Peyer's patch (tissue), 4 donors: Measurements from ENCODE around the gene HLTF. TPM values are rescaled to one million over a fixed set of nuclear protein-coding genes. Genes with fewer than 3 reads are reported as not detected.
"Not testable (repeated sequence)": the region's sequence is repeated elsewhere in the genome, so short reads cannot be mapped to it uniquely, and the experiment has no call there.

ENCODE experiments used
- DNase-seq, 3 donors: peaks; one replicate each; pipeline ENCODE4 v3.0.0-alpha.2; 2017 to 2019
- H3K27ac ChIP-seq, 4 donors: fragments of 200-600 bp; sonication (generic); one replicate each; pipeline ENCODE4 v1.5.1; 2016 to 2019
- H3K27me3 ChIP-seq, 2 donors: fragments of 200-600 bp; sonication (generic); one replicate each; pipeline ENCODE4 v1.5.1; 2019
- H3K36me3 ChIP-seq, 3 donors: fragments of 200-600 bp; sonication (generic); one replicate each; pipeline ENCODE4 v1.5.1; 2016 to 2019
- H3K4me1 ChIP-seq, 4 donors: fragments of 200-600 bp; sonication (generic); one replicate each; pipeline ENCODE4 v1.5.1; 2016 to 2019
- H3K4me3 ChIP-seq, 4 donors: fragments of 200-600 bp; sonication (generic); 1 replicate in 3 of 4; 2 replicates in 1 of 4; pipeline ENCODE4 v1.5.1; 2016 to 2019; ENCODE audit warnings: mild to moderate bottlenecking in 1 of 4
- H3K9me3 ChIP-seq, 4 donors: fragments of 200-600 bp; sonication (generic); one replicate each; pipeline ENCODE4 v1.5.1; 2016 to 2019; ENCODE audit warnings: mild to moderate bottlenecking in 1 of 4
- CTCF ChIP-seq, 6 experiments: fragments of 450-650 bp in 4 of 6; fragments of 200-600 bp in 2 of 6; sonication (generic) in 1 of 6; IDR thresholded peaks; one replicate each; pipeline ENCODE4 v1.5.1; 2017 to 2019; ENCODE audit warnings: antibody characterized with exemption in 6 of 6, mild to moderate bottlenecking in 3 of 6, moderate library complexity in 1 of 6
- POLR2A ChIP-seq, 2 donors: fragments of 450-650 bp; IDR thresholded peaks; one replicate each; pipeline ENCODE4 v1.5.1; 2017; ENCODE audit warnings: antibody characterized with exemption in 2 of 2, mild to moderate bottlenecking in 2 of 2, moderate library complexity in 2 of 2
- small RNA-seq, 2 donors: library from RNA; depleted of rRNA; stranded (forward); fragments of <200 nt; gene quantifications; one replicate each; pipeline ENCODE3, GENCODE V24; 2016
- total RNA-seq, 4 donors: library from RNA; depleted of rRNA; stranded (reverse); fragments of >200 nt; gene quantifications; one replicate each; pipeline ENCODE4 v1.1.0, GENCODE V29; 2016

The HLTF gene
- total RNA-seq, 4 donors from 2014 or later: 6.0 to 19.8 (median 12.4) TPM

- Histone ChIP-seq H3K4me1 (peaks cover 0 to 17% (median 0%) of the 10 kb centered on the region in 4 donors), H3K36me3 (peaks cover 0 to 28% (median 0%) of the 10 kb centered on the region in 3 donors), H3K27me3 (no peaks in the 10 kb centered on the region), H3K27ac (peak overlapping the region; percentile 86 to 97 (median 92)), H3K4me3 (peak overlapping the region; percentile 69 to 97 (median 84)), H3K9me3 (no peaks in the 10 kb centered on the region)
- DNase-seq: peak; percentile 38 to 74 (median 73)
- no peak for TF ChIP-seq CTCF (IDR thresholded peaks at IDR 0.05)
- peak in 1 of 2 donors; percentile 22 for TF ChIP-seq POLR2A (IDR thresholded peaks at IDR 0.05)
These were observed 94.2 kb downstream of the HLTF start for GRCh38 chr3:148992027-148992634.

GRCh38 chr3:148991219-148992026 is 94.9 kb downstream of the HLTF start, which contains the start of gene GYG1:
GYG1 (plus strand) TSS chr3:148991540; CDS start chr3:148991641, 101 bp downstream.
- peaks cover 0 to 21% (median 0%) of the 10 kb centered on the region in 3 donors for H3K36me3 ChIP-seq
- TF ChIP-seq CTCF (IDR thresholded peaks at IDR 0.05) (peak in 4 of 6 experiments; percentile 10 to 37 (median 31)), POLR2A (IDR thresholded peaks at IDR 0.05) (peak; percentile 75 to 82)

GRCh38 chr3:148990236-148990635 is 96.1 kb downstream of the HLTF start:
- no peak overlapping the region for H3K27ac ChIP-seq
- H3K36me3 ChIP-seq: peaks cover 0 to 11% (median 0%) of the 10 kb centered on the region in 3 donors
- H3K27me3 ChIP-seq: no peaks in the 10 kb centered on the region
- no peaks in the 10 kb centered on the region for H3K9me3 ChIP-seq
- H3K4me3 ChIP-seq: no peak overlapping the region
- TF ChIP-seq POLR2A (IDR thresholded peaks at IDR 0.05): no peak
- no peak for TF ChIP-seq CTCF (IDR thresholded peaks at IDR 0.05)
- H3K4me1 ChIP-seq: peaks cover 0 to 17% (median 0%) of the 10 kb centered on the region in 4 donors
- DNase-seq: no peak

More at GRCh38 chr3:148991219-148992026, 94.9 kb downstream of the HLTF start, which contains the start of gene GYG1:
- H3K4me1 ChIP-seq: peaks cover 0 to 17% (median 0%) of the 10 kb centered on the region in 4 donors
- H3K27me3 ChIP-seq: no peaks in the 10 kb centered on the region
- DNase-seq: peak; percentile 78 to 91 (median 89)
- H3K27ac ChIP-seq: peak within 1 kb of the TSS; percentile 86 to 97 (median 92)
- H3K4me3 ChIP-seq: peak within 1 kb of the TSS; percentile 69 to 97 (median 84)
- no peaks in the 10 kb centered on the region for H3K9me3 ChIP-seq

- H3K4me3 ChIP-seq, H3K27me3 ChIP-seq, DNase-seq, H3K9me3 ChIP-seq, H3K4me1 ChIP-seq, H3K36me3 ChIP-seq, H3K27ac ChIP-seq: not testable (repeated sequence)
These were observed 98.8 kb downstream of the HLTF start for GRCh38 chr3:148987551-148987950.

- Histone ChIP-seq H3K27me3 (no peaks in the 10 kb centered on the region), H3K9me3 (no peaks in the 10 kb centered on the region), H3K27ac (no peak overlapping the region), H3K36me3 (no peaks in the 10 kb centered on the region), H3K4me1 (no peaks in the 10 kb centered on the region), H3K4me3 (no peak overlapping the region)
- TF ChIP-seq CTCF (IDR thresholded peaks at IDR 0.05) (no peak), POLR2A (IDR thresholded peaks at IDR 0.05) (no peak)
- DNase-seq: no peak
These were observed 105.1 kb downstream of the HLTF start for GRCh38 chr3:148981273-148981672.

Small RNA genes within 50 kb of the gene (small RNA-seq; reads per million reads assigned to genes)
- 0 reads per million in 2 donors for gene RF00019

Other genes starting within 250 kb of the HLTF start
- gene CPA3, start 221.2 kb downstream of the HLTF start, total RNA-seq: 10 to 100 TPM in 1 of 4 donors, 1 to 10 TPM in 2, under 1 TPM in 1; 0.70 to 13.6 (median 5.8) TPM
- 10 to 100 TPM; 11.9 to 23.9 (median 12.8) TPM for gene GYG1, start 95.0 kb downstream of the HLTF start, total RNA-seq
- 10 to 100 TPM; 28.2 to 40.4 (median 32.6) TPM for gene HPS3, start 43.1 kb upstream of the HLTF start, total RNA-seq
- gene CP, start 135.3 kb upstream of the HLTF start, total RNA-seq: 10 to 100 TPM in 3 of 4 donors, 1 to 10 TPM in 1; 4.7 to 37.8 (median 19.2) TPM
- gene TM4SF18, start 247.1 kb upstream of the HLTF start, total RNA-seq: 1 to 10 TPM; 1.1 to 6.6 (median 3.3) TPM